ENCODE results near the gene DDX25.

Gene DDX25

GRCh38 chr11:125950696-125951651 lies 46.7 kb downstream of the DDX25 start:
- no peak for DNase-seq (ENCODE audit: low read depth)

DNA sequence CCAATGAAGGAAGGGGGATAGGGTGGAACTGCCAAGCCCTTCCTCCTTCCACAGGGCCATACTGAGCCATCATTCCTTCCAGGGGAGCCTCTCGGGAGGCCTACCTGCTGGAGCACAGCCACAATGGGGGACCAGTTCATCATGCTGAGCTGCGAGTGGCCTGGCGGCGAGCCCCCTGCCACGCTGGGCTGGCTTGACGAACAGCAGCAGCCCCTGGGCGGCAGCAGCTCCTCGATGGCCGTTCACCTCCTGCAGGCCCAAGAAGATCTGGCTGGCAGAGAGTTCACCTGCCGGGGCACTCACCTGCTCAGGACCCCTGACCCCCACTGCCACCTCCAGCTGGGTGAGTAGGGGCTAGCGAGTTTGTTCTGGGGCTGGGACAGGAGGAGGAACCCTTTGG lies 47.4 kb downstream of the DDX25 start:
- DNase-seq (ENCODE audit: low read depth), result no peak

DNA sequence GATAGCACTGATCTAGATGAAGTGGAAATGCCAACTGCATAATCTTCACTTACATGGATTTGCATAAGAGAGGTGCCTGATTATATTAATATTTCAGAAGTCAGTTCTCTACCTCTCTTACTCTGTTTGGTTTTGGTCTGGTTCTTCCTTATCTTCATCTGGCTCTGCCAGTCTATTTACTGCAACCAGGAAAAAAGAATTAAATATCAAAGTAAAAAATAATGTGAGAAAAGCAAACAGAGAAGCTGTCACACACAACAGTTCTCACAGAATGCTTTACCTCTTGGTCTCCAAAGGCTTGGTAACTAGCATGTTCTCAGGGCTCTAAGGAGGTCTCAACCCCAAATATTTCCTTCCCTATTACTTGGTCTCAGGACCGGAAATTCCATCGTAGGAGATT lies 48.3 kb downstream of the DDX25 start:
- DNase-seq (ENCODE audit: low read depth), result no peak

DNA sequence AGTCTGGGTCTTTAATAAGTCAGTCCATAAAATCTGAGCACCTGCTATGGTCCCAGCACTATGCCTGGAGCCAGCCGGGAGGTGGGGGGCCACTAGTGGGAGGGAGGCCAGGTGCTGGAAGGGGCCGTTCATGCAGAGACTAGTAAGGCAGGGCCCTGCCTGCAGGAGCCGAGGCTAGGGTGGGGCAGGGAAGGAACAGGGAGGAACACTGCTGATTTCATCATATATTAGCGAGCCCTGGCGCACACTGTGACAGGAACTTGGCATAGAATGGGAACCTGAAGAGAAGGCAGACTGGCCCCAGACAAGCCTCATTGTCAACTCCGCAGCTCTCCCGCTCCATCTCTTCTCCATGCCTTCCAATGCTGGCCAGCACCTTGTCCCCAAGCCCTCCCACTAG lies 48.7 kb downstream of the DDX25 start:
- DNase-seq (ENCODE audit: low read depth), result no peak

DNA sequence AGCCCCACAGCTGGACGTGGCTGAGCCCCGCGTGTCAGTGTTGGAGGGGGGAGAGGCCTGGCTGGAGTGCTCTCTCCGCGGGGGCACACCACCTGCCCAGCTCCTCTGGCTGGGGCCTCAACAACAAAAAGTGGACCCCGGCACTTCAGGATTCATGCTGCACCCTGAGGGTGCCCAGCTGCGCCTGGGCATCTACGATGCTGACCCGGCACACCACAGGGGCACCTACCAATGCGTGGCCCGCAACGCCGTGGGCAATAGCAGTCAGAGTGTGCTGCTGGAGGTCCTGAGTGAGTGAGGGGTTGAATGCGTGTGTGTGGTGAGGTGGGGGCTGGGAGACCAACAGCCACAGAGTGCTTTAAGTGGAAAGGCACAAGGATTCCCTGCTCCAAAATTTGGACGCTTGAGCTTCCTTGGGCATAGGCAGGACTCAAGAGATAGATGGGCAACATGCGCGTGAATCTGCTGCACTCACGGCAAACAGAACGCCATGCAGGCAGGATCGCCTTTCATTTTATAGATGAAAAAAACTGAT lies 49.2 kb downstream of the DDX25 start:
- DNase-seq (ENCODE audit: low read depth), result no peak

DNA sequence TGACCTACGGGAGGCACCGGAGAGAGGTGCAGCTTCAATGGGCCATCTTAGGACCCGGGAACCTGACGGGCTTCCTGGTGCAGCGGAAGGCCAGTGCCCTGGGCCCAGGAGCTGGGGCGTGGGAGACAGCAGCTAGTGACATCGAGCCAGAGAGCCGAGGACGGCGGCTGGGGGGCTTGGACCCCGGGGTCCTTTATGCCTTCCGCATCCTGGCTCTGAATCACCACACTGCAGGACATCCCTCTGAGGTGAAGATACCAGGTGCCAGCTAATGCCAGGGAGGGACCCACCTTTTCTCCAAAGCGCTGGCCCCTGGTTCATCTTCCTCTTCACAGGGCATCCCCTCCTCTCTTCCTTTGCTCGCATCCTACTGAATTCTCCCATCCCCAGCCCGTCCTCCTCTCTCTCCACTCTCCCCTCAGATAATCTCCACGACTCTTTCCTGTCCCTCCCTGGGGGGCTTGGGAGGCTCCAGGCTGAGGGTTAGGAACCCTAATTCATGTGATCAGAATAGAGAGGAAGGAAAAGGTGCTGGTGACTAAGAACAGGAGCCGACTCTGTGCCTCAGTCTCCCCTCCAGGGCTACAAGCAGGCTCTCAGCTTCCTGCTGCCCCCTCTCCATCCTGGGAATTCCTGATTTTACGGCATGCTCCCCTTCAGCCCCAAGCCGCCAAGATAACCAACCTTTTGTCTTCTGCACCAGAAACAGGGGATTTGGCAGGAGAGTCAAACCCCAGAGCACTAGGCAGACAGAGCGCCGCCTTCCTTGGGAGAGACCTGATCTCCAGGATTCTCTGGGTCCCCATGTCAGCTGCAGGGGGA lies 50.0 kb downstream of the DDX25 start:
- DNase-seq (ENCODE audit: low read depth), result no peak

GRCh38 chr11:125954945-125955640 lies 50.8 kb downstream of the DDX25 start:
- no peak for DNase-seq (ENCODE audit: low read depth)

GRCh38 chr11:125955856-125956255 lies 51.5 kb downstream of the DDX25 start:
- no peak for DNase-seq (ENCODE audit: low read depth)

- DNase-seq (ENCODE audit: low read depth), result no peak
These were observed 52.3 kb downstream of the DDX25 start for GRCh38 chr11:125956391-125957134.

- DNase-seq (ENCODE audit: low read depth), result no peak
These were observed 53.5 kb downstream of the DDX25 start for GRCh38 chr11:125957618-125958332.

DNA sequence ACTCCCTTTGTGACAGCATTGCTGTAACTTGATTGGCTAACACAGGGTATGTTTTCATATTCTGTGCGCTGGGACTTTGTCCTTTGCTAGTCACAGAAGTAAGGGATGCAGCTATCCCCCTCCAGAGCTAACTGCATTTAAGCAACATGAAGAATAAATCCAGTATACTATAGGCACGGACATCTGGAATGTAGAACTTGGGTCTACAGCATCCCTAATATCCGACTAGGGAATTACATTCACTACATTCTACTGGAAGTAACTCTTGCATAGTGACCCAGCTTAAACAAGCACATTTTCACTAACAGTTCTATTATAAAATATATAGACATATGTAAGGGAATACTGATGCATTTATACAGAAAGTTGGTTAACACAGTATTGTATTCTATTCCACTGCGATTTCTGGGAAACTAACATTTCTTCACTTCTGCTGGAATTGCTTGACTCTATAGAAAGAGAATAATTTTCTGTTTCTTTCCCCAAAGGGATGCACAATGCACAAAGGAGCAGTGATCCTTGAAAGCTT lies 54.6 kb downstream of the DDX25 start:
- no peak for DNase-seq (ENCODE audit: low read depth)

DNA sequence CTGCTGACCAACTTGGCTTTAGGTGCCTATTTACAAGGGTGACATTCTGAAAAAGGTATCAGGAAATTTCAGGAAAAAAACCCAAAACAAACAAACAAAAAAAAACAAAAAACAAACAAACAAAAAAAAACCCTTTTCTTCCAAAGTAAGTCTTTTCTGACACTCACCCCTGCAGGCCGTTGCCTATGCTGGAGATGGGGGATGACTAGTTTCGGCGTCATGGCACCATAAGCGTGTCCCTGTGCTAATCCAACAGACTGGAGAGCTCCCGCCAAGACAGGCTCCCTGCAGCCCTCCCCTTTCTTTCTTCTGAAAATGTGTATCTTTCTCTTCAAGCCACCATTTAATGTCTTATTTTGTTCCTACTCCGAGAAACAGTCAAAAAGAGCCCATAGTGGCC lies 55.2 kb downstream of the DDX25 start:
- no peak for DNase-seq (ENCODE audit: low read depth)

- DNase-seq (ENCODE audit: low read depth), result no peak
These were observed 55.6 kb downstream of the DDX25 start for GRCh38 chr11:125959931-125960330.

- DNase-seq (ENCODE audit: low read depth), result no peak
These were observed 56.5 kb downstream of the DDX25 start for GRCh38 chr11:125960771-125961170.

DNA sequence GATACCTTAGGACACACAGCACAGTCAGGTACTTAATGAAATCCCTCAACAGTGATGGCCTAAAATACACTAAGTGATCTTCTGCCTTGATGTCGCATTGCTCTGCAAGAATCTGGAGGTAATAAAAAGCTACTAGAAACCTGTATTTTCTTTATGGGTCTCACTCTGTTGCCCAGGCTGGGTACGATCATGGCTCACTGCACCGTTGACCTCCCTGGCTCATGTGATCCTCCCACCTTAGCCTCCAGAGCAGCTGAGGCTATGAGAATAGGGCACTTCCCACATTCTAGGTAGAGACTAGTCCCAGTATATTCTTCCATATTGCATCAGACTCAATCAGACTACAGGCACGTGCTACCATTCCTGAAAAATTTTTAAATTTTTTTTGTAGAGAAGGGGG lies 63.2 kb downstream of the DDX25 start:
- DNase-seq (ENCODE audit: low read depth), result no peak

DNA sequence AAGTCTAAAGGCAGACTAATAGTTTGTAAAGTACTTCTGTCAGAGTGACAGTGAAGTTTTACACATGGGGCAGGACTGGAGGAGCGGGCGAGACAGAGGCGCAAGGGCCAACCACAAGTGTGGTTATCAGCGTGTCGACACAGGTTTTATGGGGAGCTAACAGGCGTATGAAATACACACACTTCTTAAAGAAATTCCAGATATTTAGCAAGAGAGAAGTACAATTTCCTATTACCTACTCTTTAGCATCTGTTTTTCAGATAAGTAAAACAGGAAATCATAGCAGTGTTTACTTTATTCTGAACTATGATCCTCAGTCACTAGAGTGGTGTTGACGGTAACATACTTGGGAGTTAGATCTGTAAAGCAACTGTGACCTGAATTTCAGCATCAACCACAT lies 64.0 kb downstream of the DDX25 start:
- DNase-seq (ENCODE audit: low read depth), result no peak

- no peak for DNase-seq (ENCODE audit: low read depth)
These were observed 67.3 kb downstream of the DDX25 start for GRCh38 chr11:125971618-125972017.

GRCh38 chr11:125974284-125974683 lies 70.0 kb downstream of the DDX25 start:
- no peak for DNase-seq (ENCODE audit: low read depth)

DNA sequence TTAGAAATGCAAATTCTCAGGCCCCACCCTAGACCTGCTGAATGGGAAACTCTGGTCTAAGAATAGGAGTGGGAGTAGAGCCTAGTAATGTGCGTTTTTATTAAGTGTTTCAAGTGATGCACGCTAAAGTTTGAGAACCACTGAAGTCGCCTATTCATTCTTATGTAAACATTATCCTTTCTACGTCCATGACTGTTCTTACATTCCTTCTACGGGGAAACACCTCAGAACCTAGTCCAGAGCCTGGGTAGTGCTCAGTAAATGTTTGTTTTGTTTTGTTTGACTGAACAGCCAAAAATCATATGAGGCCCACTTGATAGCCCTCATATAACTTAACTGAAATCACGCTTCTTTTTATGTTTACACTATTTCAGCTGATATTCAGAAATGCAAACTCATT lies 71.3 kb downstream of the DDX25 start:
- no peak for DNase-seq (ENCODE audit: low read depth)

DNA sequence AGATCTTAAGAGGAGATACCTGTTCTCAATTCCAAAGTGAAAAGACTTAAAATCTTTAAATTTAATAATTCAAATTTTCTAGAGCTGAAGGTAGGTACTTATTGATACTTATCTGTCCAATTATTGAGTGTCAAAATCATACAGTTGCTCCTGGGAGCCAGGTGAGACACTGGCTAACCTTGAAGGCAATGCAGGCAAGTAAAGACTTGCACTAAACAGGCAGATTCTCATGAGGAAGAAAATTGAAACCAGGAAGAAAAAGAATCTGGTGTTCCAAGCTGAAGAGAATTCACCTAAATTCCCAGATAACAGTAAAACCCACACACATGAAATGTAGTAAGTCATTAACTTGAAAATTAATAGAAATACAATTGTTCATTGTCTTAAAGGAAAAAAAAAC lies 71.8 kb downstream of the DDX25 start:
- no peak for DNase-seq (ENCODE audit: low read depth)

DNA sequence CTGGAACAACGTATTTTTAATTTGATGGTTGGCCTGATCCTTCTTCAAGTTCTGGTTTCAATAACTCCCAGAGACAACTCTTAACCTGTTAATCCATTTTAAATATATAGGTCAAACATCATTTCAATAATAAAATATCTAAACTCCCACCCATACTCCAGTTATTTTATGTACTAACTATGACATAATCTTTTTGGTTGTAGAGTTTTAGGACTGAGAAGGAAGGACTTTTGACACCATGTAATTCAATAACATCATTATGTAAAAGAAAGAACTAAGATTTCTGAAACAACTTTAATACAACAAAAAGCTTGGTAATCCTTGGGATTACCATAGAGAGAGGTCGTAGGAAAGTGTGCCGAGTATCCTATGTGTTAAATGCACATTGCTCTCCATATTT lies 73.0 kb downstream of the DDX25 start:
- DNase-seq (ENCODE audit: low read depth), result no peak

Data from stimulated activated CD8-positive, alpha-beta memory T cell treated with anti-CD3 and anti-CD28 coated beads, Interleukin-15, amount 100 ng/mL, for 24 hours (primary cell).